ENCODE results near the gene ACAP2.
"Not testable (repeated sequence)": the region's sequence is repeated elsewhere in the genome, so short reads cannot be mapped to it uniquely, and the experiment has no call there.

Gene ACAP2

GRCh38 chr3:195319060-195319459 is 123.8 kb downstream of the ACAP2 start:
- DNase-seq: no peak
- in situ Hi-C loops (cut with MboI; ENCODE audit: low pct_unique_long_range_greater_than_20kb, low sequenced_read_pairs): no loop called here

GRCh38 chr3:195312714-195313113 is 130.1 kb downstream of the ACAP2 start:
- in situ Hi-C loops (cut with MboI; ENCODE audit: low pct_unique_long_range_greater_than_20kb, low sequenced_read_pairs): no loop called here

GRCh38 chr3:195307711-195308110 is 135.1 kb downstream of the ACAP2 start:
- no peak for DNase-seq
- in situ Hi-C loops (cut with MboI; ENCODE audit: low pct_unique_long_range_greater_than_20kb, low sequenced_read_pairs): no loop called here

More at GRCh38 chr3:195312714-195313113, 130.1 kb downstream of the ACAP2 start:
- no peak for DNase-seq

GRCh38 chr3:195306369-195306768 is 136.5 kb downstream of the ACAP2 start:
- no peak for DNase-seq
- in situ Hi-C loops (cut with MboI; ENCODE audit: low pct_unique_long_range_greater_than_20kb, low sequenced_read_pairs): no loop called here

GRCh38 chr3:195302431-195302830 is 140.4 kb downstream of the ACAP2 start:
- DNase-seq: no peak
- in situ Hi-C loops (cut with MboI; ENCODE audit: low pct_unique_long_range_greater_than_20kb, low sequenced_read_pairs): no loop called here

- DNase-seq: no peak
- in situ Hi-C loops (cut with MboI; ENCODE audit: low pct_unique_long_range_greater_than_20kb, low sequenced_read_pairs): no loop called here
These were observed 145.4 kb downstream of the ACAP2 start for GRCh38 chr3:195297446-195297845.

GRCh38 chr3:195296662-195297061 is 146.2 kb downstream of the ACAP2 start:
- in situ Hi-C loops (cut with MboI; ENCODE audit: low pct_unique_long_range_greater_than_20kb, low sequenced_read_pairs): no loop called here
- no peak for DNase-seq

GRCh38 chr3:195291121-195291520 is 151.7 kb downstream of the ACAP2 start:
- DNase-seq: no peak
- in situ Hi-C loops (cut with MboI; ENCODE audit: low pct_unique_long_range_greater_than_20kb, low sequenced_read_pairs): no loop called here

- in situ Hi-C loops (cut with MboI; ENCODE audit: low pct_unique_long_range_greater_than_20kb, low sequenced_read_pairs); DNase-seq: not testable (repeated sequence)
These were observed 152.2 kb downstream of the ACAP2 start for GRCh38 chr3:195290643-195291042.

GRCh38 chr3:195286115-195286872 is 156.5 kb downstream of the ACAP2 start:
- in situ Hi-C loops (cut with MboI; ENCODE audit: low pct_unique_long_range_greater_than_20kb, low sequenced_read_pairs): no loop called here
- DNase-seq: no peak

- in situ Hi-C loops (cut with MboI; ENCODE audit: low pct_unique_long_range_greater_than_20kb, low sequenced_read_pairs): no loop called here
- DNase-seq: no peak
These were observed 157.4 kb downstream of the ACAP2 start for GRCh38 chr3:195285372-195285771.

- in situ Hi-C loops (cut with MboI; ENCODE audit: low pct_unique_long_range_greater_than_20kb, low sequenced_read_pairs): no loop called here
- no peak for DNase-seq
These were observed 158.0 kb downstream of the ACAP2 start for GRCh38 chr3:195284842-195285241.

GRCh38 chr3:195282961-195283360 is 159.9 kb downstream of the ACAP2 start:
- in situ Hi-C loops (cut with MboI; ENCODE audit: low pct_unique_long_range_greater_than_20kb, low sequenced_read_pairs): no loop called here

GRCh38 chr3:195274259-195274966 is 168.4 kb downstream of the ACAP2 start:
- DNase-seq: no peak
- in situ Hi-C loops (cut with MboI; ENCODE audit: low pct_unique_long_range_greater_than_20kb, low sequenced_read_pairs): no loop called here

More at GRCh38 chr3:195282961-195283360, 159.9 kb downstream of the ACAP2 start:
- no peak for DNase-seq

GRCh38 chr3:195271410-195272243 is 171.2 kb downstream of the ACAP2 start:
- in situ Hi-C loops (cut with MboI; ENCODE audit: low pct_unique_long_range_greater_than_20kb, low sequenced_read_pairs): no loop called here

GRCh38 chr3:195270817-195271409 is 171.9 kb downstream of the ACAP2 start, which contains the start of gene XXYLT1:
Gene XXYLT1 (minus strand): TSS chr3:195271159. CDS start chr3:195271058, 101 bp downstream.
- DNase-seq: peak; percentile 91
- in situ Hi-C loops (cut with MboI; ENCODE audit: low pct_unique_long_range_greater_than_20kb, low sequenced_read_pairs): no loop called here

More at GRCh38 chr3:195271410-195272243, 171.2 kb downstream of the ACAP2 start:
- peak; percentile 96 for DNase-seq

GRCh38 chr3:195270079-195270816 is 172.6 kb downstream of the ACAP2 start:
- DNase-seq: peak; percentile 75

GRCh38 chr3:195269375-195270078 is 173.3 kb downstream of the ACAP2 start:
- in situ Hi-C loops (cut with MboI; ENCODE audit: low pct_unique_long_range_greater_than_20kb, low sequenced_read_pairs): no loop called here
- peak; percentile 54 for DNase-seq

More at GRCh38 chr3:195270079-195270816, 172.6 kb downstream of the ACAP2 start:
- in situ Hi-C loops (cut with MboI; ENCODE audit: low pct_unique_long_range_greater_than_20kb, low sequenced_read_pairs): no loop called here
